Mesendoderm (in vitro differentiated cells): ENCODE measurements around the gene PTPRJ.

ENCODE experiments used
- DNase-seq: peaks from one replicate; pipeline ENCODE4 v3.0.0; 2013
- H2AK5ac ChIP-seq: 2 replicates; pipeline ENCODE4 v1.6.1; 2013; ENCODE audit warnings: low read length, inconsistent platforms
- H2BK120ac ChIP-seq: 2 replicates; pipeline ENCODE4 v1.6.1; 2013; ENCODE audit warnings: low read depth, mild to moderate bottlenecking, low read length, moderate library complexity, mixed read lengths
- H2BK15ac ChIP-seq: replicated peaks from 2 replicates; pipeline ENCODE4 v1.6.1; 2013; ENCODE audit warnings: low read depth, mild to moderate bottlenecking, moderate library complexity
- H2BK5ac ChIP-seq: 2 replicates; pipeline ENCODE4 v1.6.1; 2013; ENCODE audit warnings: low read length, inconsistent platforms
- H3K18ac ChIP-seq: 2 replicates; pipeline ENCODE4 v1.6.1; 2013; ENCODE audit warnings: mild to moderate bottlenecking, low read length, mixed read lengths
- H3K23ac ChIP-seq: one replicate; pipeline ENCODE4 v1.6.1; 2013; ENCODE audit warnings: low read length
- H3K27ac ChIP-seq: 2 replicates; pipeline ENCODE4 v1.5.1; 2013; ENCODE audit warnings: low read depth, mild to moderate bottlenecking, inconsistent platforms, low read length, moderate library complexity
- H3K27me3 ChIP-seq: 2 replicates; pipeline ENCODE4 v1.6.1; 2013; ENCODE audit warnings: low read length, control low read depth, mild to moderate bottlenecking, inconsistent platforms; ENCODE audit not compliant: insufficient read depth, poor library complexity
- H3K36me3 ChIP-seq: 2 replicates; pipeline ENCODE4 v1.6.1; 2013; ENCODE audit warnings: low read length, inconsistent platforms; ENCODE audit not compliant: control insufficient read depth, insufficient read depth
- H3K4ac ChIP-seq: one replicate; pipeline ENCODE4 v1.6.1; 2013; ENCODE audit warnings: low read depth, mild to moderate bottlenecking, low read length, moderate library complexity
- H3K4me1 ChIP-seq: 2 replicates; pipeline ENCODE4 v1.6.1; 2013; ENCODE audit warnings: low read depth, low read length, inconsistent platforms; ENCODE audit not compliant: control insufficient read depth
- H3K4me2 ChIP-seq: 2 replicates; pipeline ENCODE4 v1.6.1; 2013; ENCODE audit warnings: low read length
- H3K4me3 ChIP-seq: 2 replicates; pipeline ENCODE4 v1.5.1; 2013; ENCODE audit warnings: mild to moderate bottlenecking, low read length
- H3K56ac ChIP-seq: one replicate; pipeline ENCODE4 v1.6.1; 2013; ENCODE audit warnings: low read length
- H3K79me1 ChIP-seq: 2 replicates; pipeline ENCODE4 v1.6.1; 2013; ENCODE audit warnings: low read length, inconsistent platforms
- H3K79me2 ChIP-seq: 2 replicates; pipeline ENCODE4 v1.6.1; 2013; ENCODE audit warnings: mild to moderate bottlenecking, low read length; ENCODE audit not compliant: control insufficient read depth, insufficient read depth
- H3K9ac ChIP-seq: 2 replicates; pipeline ENCODE4 v1.6.1; 2013; ENCODE audit warnings: low read length, inconsistent platforms
- H4K5ac ChIP-seq: one replicate; pipeline ENCODE4 v1.6.1; 2013; ENCODE audit warnings: low read length
- H4K8ac ChIP-seq: one replicate; pipeline ENCODE4 v1.6.1; 2013; ENCODE audit warnings: low read depth, mild to moderate bottlenecking, control low read depth, low read length, moderate library complexity
- WGBS: extraction: QIAGEN DNeasy Blood & Tissue Kit; methylation state at CpG from one replicate; pipeline ENCODE4 v1.1.7; 2013; ENCODE audit warnings: low lambda C conversion rate, missing lambda C conversion rate; ENCODE audit not compliant: insufficient coverage; ENCODE audit errors: extremely low coverage; 5-methylcytosine and 5-hydroxymethylcytosine counted together

Gene PTPRJ

DNA sequence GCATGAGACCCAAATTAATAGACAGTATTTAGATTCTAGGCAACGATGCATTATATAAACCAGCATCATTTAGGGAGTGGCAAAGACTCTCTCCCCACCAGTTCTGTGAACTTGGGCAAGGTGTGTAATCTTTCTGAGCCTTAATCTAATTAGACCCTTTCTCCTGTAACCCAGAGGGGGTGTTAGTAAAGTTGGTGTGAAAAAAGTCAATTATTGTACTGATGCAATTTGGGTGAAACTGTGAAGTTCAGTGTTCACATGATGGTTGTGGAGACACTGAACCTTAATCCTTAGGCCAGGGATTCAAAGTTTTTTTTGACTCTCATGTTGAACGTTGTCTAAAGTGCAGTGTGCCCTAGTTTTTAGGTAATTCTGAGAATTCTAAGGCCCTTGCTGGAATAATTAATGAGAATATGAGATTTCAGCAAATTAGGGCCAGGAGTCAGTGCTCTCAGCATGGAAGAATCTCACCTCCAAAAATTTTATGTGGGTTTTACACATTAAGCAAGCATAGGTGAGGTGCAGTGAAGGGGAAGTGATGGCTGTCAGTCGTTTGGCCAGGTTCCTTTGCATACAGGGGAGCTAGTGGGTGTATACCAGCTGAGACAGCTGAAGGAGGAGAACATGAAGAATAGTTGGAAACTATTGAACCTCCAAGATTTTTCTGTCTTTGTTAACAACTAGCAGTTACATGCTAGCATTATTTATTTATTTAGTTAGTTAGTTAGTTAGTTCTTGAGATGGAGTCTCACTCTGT lies 94.2 kb downstream of the PTPRJ start:
- Histone ChIP-seq H2BK15ac (no peak overlapping the region), H4K8ac (no peak overlapping the region), H3K36me3 (no peaks in the 10 kb centered on the region), H3K4ac (no peak overlapping the region), H3K79me1 (peaks cover 4% of the 10 kb centered on the region), H3K23ac (no peak overlapping the region), H2BK5ac (no peak overlapping the region), H2BK120ac (no peak overlapping the region), H3K56ac (no peak overlapping the region), H3K27ac (no peak overlapping the region), H3K9ac (no peak overlapping the region), H2AK5ac (no peak overlapping the region), H3K18ac (no peak overlapping the region), H3K4me2 (no peak overlapping the region), H3K79me2 (no peaks in the 10 kb centered on the region), H3K4me1 (no peaks in the 10 kb centered on the region), H3K4me3 (no peak overlapping the region), H4K5ac (no peak overlapping the region), H3K27me3 (no peaks in the 10 kb centered on the region)
- WGBS: no CpG with 5 or more reads among the region's 3 CpGs
- no peak for DNase-seq

DNA sequence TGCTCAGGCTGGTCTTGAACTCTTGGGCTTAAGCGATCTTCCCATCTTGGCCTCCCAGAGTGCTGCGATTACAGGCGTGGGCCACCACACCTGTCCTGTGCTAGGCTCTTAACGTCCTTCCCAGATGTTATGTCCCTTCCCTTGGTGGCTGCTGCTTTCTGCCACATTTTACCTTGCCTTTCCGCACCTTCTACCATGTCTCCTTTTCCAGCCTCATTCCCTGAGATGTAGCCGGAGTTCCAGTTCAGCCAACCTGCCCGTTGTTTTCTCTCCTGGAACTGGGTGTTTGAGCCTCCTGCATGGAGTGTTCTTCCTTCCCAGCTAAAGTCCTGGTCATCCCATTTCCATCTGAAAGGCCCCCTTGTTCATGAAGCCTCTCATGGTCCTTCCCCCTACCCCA lies 95.3 kb downstream of the PTPRJ start:
- Histone ChIP-seq H3K4me1 (no peaks in the 10 kb centered on the region), H3K79me1 (peaks cover 4% of the 10 kb centered on the region), H3K23ac (no peak overlapping the region), H3K79me2 (no peaks in the 10 kb centered on the region), H3K36me3 (no peaks in the 10 kb centered on the region), H3K27ac (no peak overlapping the region), H2BK5ac (no peak overlapping the region), H2BK15ac (no peak overlapping the region), H3K4me3 (no peak overlapping the region), H3K18ac (no peak overlapping the region), H3K9ac (no peak overlapping the region), H3K4me2 (no peak overlapping the region), H2BK120ac (no peak overlapping the region), H4K8ac (no peak overlapping the region), H3K4ac (no peak overlapping the region), H3K27me3 (no peaks in the 10 kb centered on the region), H2AK5ac (no peak overlapping the region), H3K56ac (no peak overlapping the region), H4K5ac (no peak overlapping the region)
- no CpG with 5 or more reads among the region's 7 CpGs for WGBS
- no peak for DNase-seq

DNA sequence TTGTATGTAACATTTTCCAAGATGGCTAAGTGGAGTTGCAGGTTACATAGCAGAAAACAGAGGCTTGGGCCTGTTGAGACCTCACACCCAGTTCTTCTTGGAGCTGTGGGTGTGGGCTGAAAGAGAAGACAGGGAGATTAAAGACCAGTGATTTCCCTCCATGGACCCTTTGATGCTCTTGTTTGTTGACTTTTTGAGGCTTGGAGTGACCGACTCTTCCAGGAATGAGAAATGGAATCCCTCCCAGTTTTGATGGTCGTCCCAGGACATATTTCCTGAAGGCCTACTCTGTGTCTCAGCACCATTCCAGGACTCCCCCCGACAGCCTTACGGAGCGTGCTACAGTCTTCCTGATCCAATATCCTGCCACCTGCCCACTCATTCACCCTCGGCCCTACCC lies 96.9 kb downstream of the PTPRJ start:
- no peaks in the 10 kb centered on the region for H3K36me3 ChIP-seq
- no peak overlapping the region for H3K9ac ChIP-seq
- no peak overlapping the region for H3K4me2 ChIP-seq
- no peaks in the 10 kb centered on the region for H3K79me2 ChIP-seq
- peaks cover 4% of the 10 kb centered on the region for H3K79me1 ChIP-seq
- no peak overlapping the region for H3K18ac ChIP-seq
- no peak overlapping the region for H4K5ac ChIP-seq
- DNase-seq: no peak
- H3K4me3 ChIP-seq: no peak overlapping the region
- no peak overlapping the region for H3K23ac ChIP-seq
- no peak overlapping the region for H2BK15ac ChIP-seq
- H3K27ac ChIP-seq: no peak overlapping the region
- no peak overlapping the region for H2AK5ac ChIP-seq
- H3K4me1 ChIP-seq: no peaks in the 10 kb centered on the region
- WGBS: no CpG with 5 or more reads among the region's 6 CpGs
- no peak overlapping the region for H3K56ac ChIP-seq
- no peak overlapping the region for H4K8ac ChIP-seq
- H3K27me3 ChIP-seq: no peaks in the 10 kb centered on the region
- no peak overlapping the region for H2BK5ac ChIP-seq
- H3K4ac ChIP-seq: no peak overlapping the region
- no peak overlapping the region for H2BK120ac ChIP-seq

DNA sequence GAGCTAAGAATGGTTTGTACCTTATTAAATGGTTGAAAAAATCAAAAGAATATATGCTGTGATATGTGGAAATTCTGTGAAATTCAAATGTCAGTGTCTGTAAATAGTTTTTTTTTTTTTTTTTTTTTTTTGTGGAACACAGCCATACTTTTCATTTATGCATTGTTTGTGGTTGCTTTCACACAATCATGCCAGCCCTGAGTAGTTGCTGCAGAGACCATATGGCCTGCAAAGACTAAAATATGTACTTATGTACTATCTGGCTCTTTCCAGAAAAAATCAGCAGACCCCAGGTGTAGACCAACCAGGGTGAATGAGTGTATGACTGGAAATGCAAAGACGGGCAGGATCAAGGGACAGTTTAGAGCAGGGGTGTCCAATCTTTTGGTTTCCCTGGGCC lies 98.3 kb downstream of the PTPRJ start:
- Histone ChIP-seq H3K4me3 (no peak overlapping the region), H3K79me2 (no peaks in the 10 kb centered on the region), H3K27ac (no peak overlapping the region), H3K18ac (no peak overlapping the region), H2BK15ac (no peak overlapping the region), H3K56ac (no peak overlapping the region), H3K4ac (no peak overlapping the region), H2AK5ac (no peak overlapping the region), H4K8ac (no peak overlapping the region), H3K4me2 (no peak overlapping the region), H3K27me3 (no peaks in the 10 kb centered on the region), H2BK120ac (no peak overlapping the region), H3K36me3 (no peaks in the 10 kb centered on the region), H4K5ac (no peak overlapping the region), H3K4me1 (no peaks in the 10 kb centered on the region), H2BK5ac (no peak overlapping the region), H3K79me1 (peaks cover 5% of the 10 kb centered on the region), H3K23ac (no peak overlapping the region), H3K9ac (no peak overlapping the region)
- no CpG with 5 or more reads among the region's 1 CpG for WGBS
- no peak for DNase-seq

DNA sequence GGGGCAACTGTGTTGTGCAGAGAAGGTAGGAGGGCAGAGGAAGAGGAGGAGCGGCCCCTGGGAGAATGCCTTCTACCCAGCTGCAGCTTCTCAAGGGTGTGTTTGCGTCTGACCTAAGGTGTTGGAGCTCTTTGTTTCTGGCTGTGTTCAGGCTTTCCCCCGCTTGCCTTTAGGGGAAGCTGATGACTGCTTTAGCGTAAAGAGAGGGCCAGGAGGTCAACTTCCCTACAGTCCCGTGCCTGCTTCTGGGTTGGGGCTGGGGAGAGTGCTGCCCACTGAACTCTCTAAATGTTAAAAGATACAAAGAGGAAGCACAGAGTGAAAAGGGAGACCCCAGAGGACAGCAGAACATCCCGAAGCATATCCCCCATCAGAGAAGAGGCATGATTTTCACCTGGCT lies 99.2 kb downstream of the PTPRJ start:
- no peak overlapping the region for H2BK5ac ChIP-seq
- DNase-seq: no peak
- no peak overlapping the region for H3K9ac ChIP-seq
- H3K4me1 ChIP-seq: no peaks in the 10 kb centered on the region
- H3K79me2 ChIP-seq: no peaks in the 10 kb centered on the region
- no peak overlapping the region for H4K8ac ChIP-seq
- H3K27me3 ChIP-seq: no peaks in the 10 kb centered on the region
- H4K5ac ChIP-seq: no peak overlapping the region
- no peak overlapping the region for H2BK15ac ChIP-seq
- no peak overlapping the region for H3K27ac ChIP-seq
- no peak overlapping the region for H3K18ac ChIP-seq
- no peaks in the 10 kb centered on the region for H3K36me3 ChIP-seq
- H3K4me2 ChIP-seq: no peak overlapping the region
- no peak overlapping the region for H3K4me3 ChIP-seq
- H2AK5ac ChIP-seq: no peak overlapping the region
- no peak overlapping the region for H2BK120ac ChIP-seq
- peaks cover 5% of the 10 kb centered on the region for H3K79me1 ChIP-seq
- H3K56ac ChIP-seq: no peak overlapping the region
- H3K23ac ChIP-seq: no peak overlapping the region
- no CpG with 5 or more reads among the region's 6 CpGs for WGBS
- no peak overlapping the region for H3K4ac ChIP-seq

DNA sequence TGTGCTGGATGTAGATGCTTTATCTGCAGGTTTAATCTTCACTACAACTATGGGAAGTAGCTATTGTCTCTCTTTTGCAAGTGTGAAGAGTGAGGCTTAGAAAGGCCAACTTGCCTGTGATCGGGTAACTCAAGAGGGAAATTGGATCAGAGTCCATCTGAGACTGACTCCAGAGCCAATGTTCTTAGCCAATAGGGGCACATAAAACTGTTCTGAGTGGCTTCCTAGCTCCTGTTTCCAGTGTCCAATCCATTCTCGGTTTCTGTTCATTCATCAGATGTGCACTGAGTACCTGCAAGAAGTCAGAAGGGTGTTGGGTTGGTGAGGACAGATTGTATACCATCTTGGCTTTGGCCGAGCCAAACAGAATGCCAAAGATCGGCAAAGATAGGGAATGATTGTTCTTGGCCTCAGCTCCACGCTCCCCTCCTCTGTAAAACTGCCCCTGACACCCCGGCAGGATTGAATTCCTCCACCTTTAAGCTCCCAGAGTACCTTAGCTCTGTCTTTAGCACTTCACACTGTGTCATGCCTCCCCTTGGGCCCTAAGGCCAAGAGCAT lies 100.0 kb downstream of the PTPRJ start:
- no CpG with 5 or more reads among the region's 6 CpGs for WGBS
- DNase-seq: no peak

More for the DNA sequence above, 100.0 kb downstream of the PTPRJ start:
- no peak overlapping the region for H3K4ac ChIP-seq
- no peaks in the 10 kb centered on the region for H3K79me2 ChIP-seq
- H3K9ac ChIP-seq: no peak overlapping the region
- no peaks in the 10 kb centered on the region for H3K36me3 ChIP-seq
- no peak overlapping the region for H3K4me2 ChIP-seq
- no peak overlapping the region for H2BK15ac ChIP-seq
- H2BK120ac ChIP-seq: no peak overlapping the region
- H4K8ac ChIP-seq: no peak overlapping the region
- H2AK5ac ChIP-seq: no peak overlapping the region
- H3K27me3 ChIP-seq: no peaks in the 10 kb centered on the region
- no peak overlapping the region for H3K23ac ChIP-seq
- no peak overlapping the region for H3K18ac ChIP-seq
- peaks cover 5% of the 10 kb centered on the region for H3K79me1 ChIP-seq
- H4K5ac ChIP-seq: no peak overlapping the region
- H3K4me3 ChIP-seq: no peak overlapping the region
- H3K27ac ChIP-seq: no peak overlapping the region
- H2BK5ac ChIP-seq: no peak overlapping the region
- H3K4me1 ChIP-seq: no peaks in the 10 kb centered on the region
- H3K56ac ChIP-seq: no peak overlapping the region
